GM23338 (cell line): ENCODE data around the gene SNX14. TPM values are rescaled to one million over a fixed set of nuclear protein-coding genes. Genes with fewer than 3 reads are reported as not detected.
"Not testable (repeated sequence)": the region's sequence is repeated elsewhere in the genome, so short reads cannot be mapped to it uniquely, and the experiment has no call there.

Experiments
- ATAC-seq: fragments of 200-7000 bp; cut with Tn5 transposase; 3 replicates; pipeline ENCODE4 v1.9.1; 2020
- DNase-seq: peaks from one replicate; pipeline ENCODE4 v3.0.0-alpha.2; 2015; ENCODE audit warnings: low spot score
- H2AFZ ChIP-seq: fragments of 200-600 bp; sonication (generic); 2 replicates; pipeline ENCODE4 v1.8.0; 2016; ENCODE audit warnings: antibody characterized with exemption, mild to moderate bottlenecking, moderate library complexity
- H3F3A ChIP-seq: fragments of 200-600 bp; sonication (generic); replicated peaks from 2 replicates; pipeline ENCODE4 v1.8.0; 2017; ENCODE audit warnings: antibody characterized with exemption, mixed run types, low read depth
- H3K27ac ChIP-seq: fragments of 200-600 bp; sonication (generic); 2 replicates; pipeline ENCODE4 v1.6.1; 2016; ENCODE audit warnings: low read depth
- H3K27me3 ChIP-seq: fragments of 200-600 bp; sonication (generic); 2 replicates; pipeline ENCODE4 v1.8.0; 2016; ENCODE audit warnings: mild to moderate bottlenecking, mixed run types, moderate library complexity; ENCODE audit not compliant: insufficient read depth
- H3K36me3 ChIP-seq: fragments of 200-600 bp; sonication (generic); 2 replicates; pipeline ENCODE4 v1.8.0; 2016; ENCODE audit warnings: mild to moderate bottlenecking; ENCODE audit not compliant: insufficient read depth
- H3K4me1 ChIP-seq: fragments of 200-600 bp; sonication (generic); 2 replicates; pipeline ENCODE4 v1.8.0; 2016; ENCODE audit warnings: mild to moderate bottlenecking, moderate library complexity; ENCODE audit not compliant: insufficient read depth
- H3K4me2 ChIP-seq: fragments of 200-600 bp; sonication (generic); 2 replicates; pipeline ENCODE4 v1.7.1; 2017; ENCODE audit warnings: mixed run types
- H3K4me3 ChIP-seq: fragments of 200-600 bp; sonication (generic); 2 replicates; pipeline ENCODE4 v1.6.1; 2016; ENCODE audit warnings: mixed run types
- H3K79me2 ChIP-seq: fragments of 200-600 bp; sonication (generic); replicated peaks from 2 replicates; pipeline ENCODE4 v1.8.0; 2017; ENCODE audit warnings: mild to moderate bottlenecking; ENCODE audit not compliant: insufficient read depth
- H3K9me2 ChIP-seq: fragments of 200-600 bp; sonication (generic); 2 replicates; pipeline ENCODE4 v1.8.0; 2017; ENCODE audit not compliant: insufficient read depth
- H4K20me1 ChIP-seq: fragments of 200-600 bp; sonication (generic); replicated peaks from 2 replicates; pipeline ENCODE4 v1.8.0; 2017; ENCODE audit warnings: mild to moderate bottlenecking; ENCODE audit not compliant: insufficient read depth
- H3K27ac Mint-ChIP-seq: 2 replicates; pipeline ENCODE4 v1.8.0; 2020; ENCODE audit warnings: inconsistent platforms, mild to moderate bottlenecking, moderate library complexity, mixed read lengths
- H3K27me3 Mint-ChIP-seq: 3 replicates; pipeline ENCODE4 v1.8.0; 2022; ENCODE audit warnings: low read depth, mild to moderate bottlenecking, moderate library complexity, mixed read lengths, inconsistent platforms; ENCODE audit not compliant: insufficient read depth, poor library complexity
- H3K36me3 Mint-ChIP-seq: 3 replicates; pipeline ENCODE4 v1.8.0; 2021; ENCODE audit warnings: low read depth, mild to moderate bottlenecking, inconsistent platforms, moderate library complexity, mixed read lengths
- H3K4me1 Mint-ChIP-seq: 3 replicates; pipeline ENCODE4 v1.8.0; 2020; ENCODE audit warnings: mild to moderate bottlenecking, inconsistent platforms, mixed read lengths
- H3K4me3 Mint-ChIP-seq: 3 replicates; pipeline ENCODE4 v1.8.0; 2021; ENCODE audit warnings: moderate library complexity, mild to moderate bottlenecking, inconsistent platforms, mixed read lengths
- H3K9me3 Mint-ChIP-seq: 3 replicates; pipeline ENCODE4 v1.8.0; 2020; ENCODE audit warnings: moderate library complexity, mild to moderate bottlenecking, inconsistent platforms, mixed read lengths
- CREB1 ChIP-seq: fragments of 250-450 bp; sonication (Bioruptor Pico); IDR thresholded peaks from 2 replicates; pipeline ENCODE4 v1.5.0; 2020; ENCODE audit warnings: low read depth, mild to moderate bottlenecking, moderate library complexity
- EZH2 ChIP-seq: fragments of 200-600 bp; sonication (generic); IDR thresholded peaks from one replicate; pipeline ENCODE4 v1.8.0; 2017; ENCODE audit warnings: antibody characterized with exemption, mild to moderate bottlenecking, low read depth; ENCODE audit not compliant: unreplicated experiment
- JUNB ChIP-seq: IDR thresholded peaks from one replicate; pipeline ENCODE4 v1.6.1; 2016; ENCODE audit warnings: antibody characterized with exemption; ENCODE audit not compliant: unreplicated experiment
- STAT1 ChIP-seq: IDR thresholded peaks from one replicate; pipeline ENCODE4 v1.6.1; 2016; ENCODE audit warnings: antibody characterized with exemption; ENCODE audit not compliant: unreplicated experiment
- polyA plus RNA-seq: library from polyadenylated mRNA; unstranded; fragments of >200 nt; fragmentation: Nextera tagmentation; extraction: Ambion mirVana; gene quantifications from 2 replicates; pipeline ENCODE4 v1.2.1, GENCODE V29; 2016
- total RNA-seq: library from RNA; depleted of rRNA; stranded (reverse); fragments of >200 nt; shearing (Covaris generic); gene quantifications from 2 replicates; pipeline ENCODE4 v1.2.3, GENCODE V29; 2014
- TF ChIP-seq, protein P1 (sequence below), 2 experiments: fragments of 200-600 bp in 1 of 2; sonication (generic) in 1 of 2; conservative IDR thresholded peaks; 2 replicates each; pipeline versions ENCODE4 v1.5.1 to v1.6.1; 2016 to 2017; ENCODE audit warnings: antibody characterized with exemption in 2 of 2, low read depth in 2 of 2, mild to moderate bottlenecking in 2 of 2, moderate library complexity in 1 of 2
- TF ChIP-seq, protein P2 (sequence below): IDR thresholded peaks from one replicate; pipeline ENCODE4 v1.6.1; 2018; ENCODE audit warnings: antibody characterized with exemption; ENCODE audit not compliant: unreplicated experiment

SNX14 gene
- total and polyA plus RNA-seq, 2 experiments from 2014 or later: 23.1 to 32.0 TPM

DNA sequence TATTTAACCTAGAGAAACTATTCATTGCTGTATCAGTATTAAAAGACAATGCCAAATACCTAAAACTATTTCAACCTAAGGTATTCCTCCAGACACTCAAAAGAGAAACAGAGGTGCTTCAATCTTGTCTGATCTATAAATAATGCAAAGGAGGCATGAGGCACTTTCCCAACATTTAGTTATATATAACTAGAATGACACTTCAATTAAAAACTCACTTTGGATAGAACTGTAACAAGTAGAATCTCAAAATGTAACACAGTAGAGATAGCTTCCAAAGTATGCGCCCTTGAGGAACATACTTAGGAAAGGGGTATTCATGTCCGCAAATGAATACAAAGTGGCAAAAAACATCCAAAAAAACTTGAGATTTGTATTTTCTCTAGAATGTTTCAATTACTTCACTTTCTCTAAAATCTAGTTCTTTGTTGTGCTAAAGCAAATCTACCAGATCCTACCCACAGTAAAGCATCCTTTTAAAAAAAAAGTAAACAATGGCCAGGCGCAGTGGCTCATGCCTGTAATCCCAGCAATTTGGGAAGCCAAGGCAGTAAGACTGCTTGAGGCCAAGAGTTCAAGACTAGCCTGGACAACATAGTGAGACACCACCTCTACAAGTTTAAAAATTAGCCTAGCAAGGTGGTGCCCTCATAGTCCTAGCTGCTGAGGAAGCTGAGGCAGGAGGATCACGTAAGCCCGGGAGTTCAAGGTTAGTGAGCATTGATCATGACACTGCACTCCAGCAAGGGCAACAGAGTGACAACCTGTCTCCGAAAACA, 38.7 kb upstream of the SNX14 start (continued):
- no peak for TF ChIP-seq CREB1
- no peak for TF ChIP-seq STAT1
- TF ChIP-seq, protein P1, sequence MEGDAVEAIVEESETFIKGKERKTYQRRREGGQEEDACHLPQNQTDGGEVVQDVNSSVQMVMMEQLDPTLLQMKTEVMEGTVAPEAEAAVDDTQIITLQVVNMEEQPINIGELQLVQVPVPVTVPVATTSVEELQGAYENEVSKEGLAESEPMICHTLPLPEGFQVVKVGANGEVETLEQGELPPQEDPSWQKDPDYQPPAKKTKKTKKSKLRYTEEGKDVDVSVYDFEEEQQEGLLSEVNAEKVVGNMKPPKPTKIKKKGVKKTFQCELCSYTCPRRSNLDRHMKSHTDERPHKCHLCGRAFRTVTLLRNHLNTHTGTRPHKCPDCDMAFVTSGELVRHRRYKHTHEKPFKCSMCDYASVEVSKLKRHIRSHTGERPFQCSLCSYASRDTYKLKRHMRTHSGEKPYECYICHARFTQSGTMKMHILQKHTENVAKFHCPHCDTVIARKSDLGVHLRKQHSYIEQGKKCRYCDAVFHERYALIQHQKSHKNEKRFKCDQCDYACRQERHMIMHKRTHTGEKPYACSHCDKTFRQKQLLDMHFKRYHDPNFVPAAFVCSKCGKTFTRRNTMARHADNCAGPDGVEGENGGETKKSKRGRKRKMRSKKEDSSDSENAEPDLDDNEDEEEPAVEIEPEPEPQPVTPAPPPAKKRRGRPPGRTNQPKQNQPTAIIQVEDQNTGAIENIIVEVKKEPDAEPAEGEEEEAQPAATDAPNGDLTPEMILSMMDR (conservative IDR thresholded peaks at IDR 0.05; ENCODE audit: low read depth in 2 of 2): no peak
- TF ChIP-seq JUNB: no peak
- TF ChIP-seq, protein P2, sequence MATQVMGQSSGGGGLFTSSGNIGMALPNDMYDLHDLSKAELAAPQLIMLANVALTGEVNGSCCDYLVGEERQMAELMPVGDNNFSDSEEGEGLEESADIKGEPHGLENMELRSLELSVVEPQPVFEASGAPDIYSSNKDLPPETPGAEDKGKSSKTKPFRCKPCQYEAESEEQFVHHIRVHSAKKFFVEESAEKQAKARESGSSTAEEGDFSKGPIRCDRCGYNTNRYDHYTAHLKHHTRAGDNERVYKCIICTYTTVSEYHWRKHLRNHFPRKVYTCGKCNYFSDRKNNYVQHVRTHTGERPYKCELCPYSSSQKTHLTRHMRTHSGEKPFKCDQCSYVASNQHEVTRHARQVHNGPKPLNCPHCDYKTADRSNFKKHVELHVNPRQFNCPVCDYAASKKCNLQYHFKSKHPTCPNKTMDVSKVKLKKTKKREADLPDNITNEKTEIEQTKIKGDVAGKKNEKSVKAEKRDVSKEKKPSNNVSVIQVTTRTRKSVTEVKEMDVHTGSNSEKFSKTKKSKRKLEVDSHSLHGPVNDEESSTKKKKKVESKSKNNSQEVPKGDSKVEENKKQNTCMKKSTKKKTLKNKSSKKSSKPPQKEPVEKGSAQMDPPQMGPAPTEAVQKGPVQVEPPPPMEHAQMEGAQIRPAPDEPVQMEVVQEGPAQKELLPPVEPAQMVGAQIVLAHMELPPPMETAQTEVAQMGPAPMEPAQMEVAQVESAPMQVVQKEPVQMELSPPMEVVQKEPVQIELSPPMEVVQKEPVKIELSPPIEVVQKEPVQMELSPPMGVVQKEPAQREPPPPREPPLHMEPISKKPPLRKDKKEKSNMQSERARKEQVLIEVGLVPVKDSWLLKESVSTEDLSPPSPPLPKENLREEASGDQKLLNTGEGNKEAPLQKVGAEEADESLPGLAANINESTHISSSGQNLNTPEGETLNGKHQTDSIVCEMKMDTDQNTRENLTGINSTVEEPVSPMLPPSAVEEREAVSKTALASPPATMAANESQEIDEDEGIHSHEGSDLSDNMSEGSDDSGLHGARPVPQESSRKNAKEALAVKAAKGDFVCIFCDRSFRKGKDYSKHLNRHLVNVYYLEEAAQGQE: no peak

DNA sequence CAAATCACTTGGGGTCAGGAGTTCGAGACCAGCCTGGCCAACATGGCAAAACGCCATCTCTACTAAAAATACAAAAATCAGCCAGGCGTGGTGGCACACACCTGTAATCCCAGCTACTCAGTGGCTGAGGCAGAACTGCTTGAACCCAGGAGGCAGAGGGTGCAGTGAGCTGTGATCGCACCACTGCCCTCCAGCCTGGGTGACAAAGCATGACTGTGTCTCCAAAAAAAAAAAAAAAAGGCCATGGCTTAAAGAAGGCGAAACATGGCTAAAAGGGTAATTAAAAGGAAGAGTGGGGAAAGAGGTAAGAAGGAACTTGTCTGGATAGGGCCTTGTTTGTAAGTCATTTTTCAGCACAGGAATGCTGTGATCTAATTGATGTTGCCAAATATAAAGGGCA, 37.5 kb upstream of the SNX14 start:
- H3K79me2 ChIP-seq: peaks cover 100% of the 10 kb centered on the region
- H3K36me3 ChIP-seq: peaks cover 65% of the 10 kb centered on the region
- not testable (repeated sequence) for DNase-seq, H3K27ac ChIP-seq, H3K27me3 ChIP-seq, H3K27me3 Mint-ChIP-seq, H3K4me3 ChIP-seq, H3K9me2 ChIP-seq, ATAC-seq, H3K9me3 Mint-ChIP-seq, H3K4me2 ChIP-seq, H3K27ac Mint-ChIP-seq, H3K4me3 Mint-ChIP-seq, H2AFZ ChIP-seq
- H3K4me1 ChIP-seq: peaks cover 19% of the 10 kb centered on the region
- H3K4me1 Mint-ChIP-seq: peaks cover 33% of the 10 kb centered on the region
- peaks cover 97% of the 10 kb centered on the region for H4K20me1 ChIP-seq
- H3F3A ChIP-seq: peaks cover 30% of the 10 kb centered on the region; the same call in 1 of the 2 replicates
- peaks cover 98% of the 10 kb centered on the region for H3K36me3 Mint-ChIP-seq

DNA sequence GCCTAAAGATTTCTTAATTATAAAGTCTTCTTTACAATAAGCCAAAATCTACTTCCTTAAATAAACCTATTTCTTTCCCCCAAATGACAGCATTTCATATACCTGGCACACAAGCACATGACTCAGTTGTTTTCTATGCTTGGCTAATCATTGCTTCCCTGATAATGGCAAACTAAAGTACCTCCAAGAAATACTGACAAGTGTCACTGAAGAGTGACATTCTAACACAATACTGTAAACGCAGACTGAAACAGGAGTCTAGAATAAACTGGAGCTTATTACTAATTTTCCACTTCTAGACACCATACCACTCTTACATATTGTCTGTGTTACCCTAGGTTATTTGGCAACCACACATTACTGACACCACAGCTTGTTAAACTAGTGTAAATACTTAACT, 34.7 kb upstream of the SNX14 start:
- peaks cover 37% of the 10 kb centered on the region; the same call in 1 of the 2 replicates for H3F3A ChIP-seq
- Mint-ChIP-seq H3K4me1 (peaks cover 27% of the 10 kb centered on the region), H3K9me3 (no peaks in the 10 kb centered on the region), H3K36me3 (peaks cover 98% of the 10 kb centered on the region), H3K27ac (no peak overlapping the region), H3K27me3 (peaks cover 10% of the 10 kb centered on the region), H3K4me3 (no peak overlapping the region)
- no peak overlapping the region for H2AFZ ChIP-seq
- peaks cover 67% of the 10 kb centered on the region for H3K36me3 ChIP-seq
- no peaks in the 10 kb centered on the region for H3K27me3 ChIP-seq
- 0 out of 2 replicates have a peak overlapping the region, but pooled peaks have one; percentile 13 for H3K27ac ChIP-seq
- peaks cover 19% of the 10 kb centered on the region for H3K4me1 ChIP-seq
- no peaks in the 10 kb centered on the region for H3K9me2 ChIP-seq
- no peak overlapping the region for H3K4me3 ChIP-seq
- TF ChIP-seq EZH2 (no peak), CREB1 (no peak)
- H3K4me2 ChIP-seq: no peak overlapping the region
- DNase-seq (no peak), ATAC-seq (no peak)
- H3K79me2 ChIP-seq: peaks cover 100% of the 10 kb centered on the region
- peaks cover 83% of the 10 kb centered on the region for H4K20me1 ChIP-seq
